Kidney (tissue), 14 donors: ENCODE data around the gene NAPB. TPM values are rescaled to one million over a fixed set of nuclear protein-coding genes. Genes with fewer than 3 reads are reported as not detected.

Source experiments
- DNase-seq, 5 donors: peaks; one replicate each; pipeline ENCODE4 v3.0.0-alpha.2; 2013 to 2020
- FAIRE-seq: peaks from 2 replicates; lab custom pipeline; 2012; peaks lifted over from hg19 to GRCh38; lab: Jason Lieb, UNC
- H3K27ac ChIP-seq, 2 donors: one replicate each; pipeline ENCODE4 v1.7.0; 2013; ENCODE audit warnings: low read depth in 2 of 2, low read length in 2 of 2, inconsistent platforms in 1 of 2
- H3K27me3 ChIP-seq: one replicate; pipeline ENCODE4 v1.7.1; 2013; ENCODE audit warnings: low read length, inconsistent platforms; ENCODE audit not compliant: control insufficient read depth, insufficient read depth
- H3K36me3 ChIP-seq, 3 donors: one replicate each; pipeline versions ENCODE4 v1.7.0 to v1.7.1; 2013; ENCODE audit warnings: low read length in 3 of 3, control low read depth in 1 of 3, inconsistent platforms in 1 of 3; ENCODE audit not compliant: insufficient read depth in 3 of 3, control insufficient read depth in 2 of 3
- H3K4me1 ChIP-seq, 3 donors: one replicate each; pipeline versions ENCODE4 v1.7.0 to v1.7.1; 2013; ENCODE audit warnings: low read length in 3 of 3, inconsistent platforms in 1 of 3, low read depth in 1 of 3; ENCODE audit not compliant: control insufficient read depth in 2 of 3, insufficient read depth in 2 of 3
- H3K4me3 ChIP-seq, 3 donors: one replicate each; pipeline versions ENCODE4 v1.7.0 to v1.8.1; 2013; ENCODE audit warnings: low read length in 3 of 3, control low read depth in 1 of 3, inconsistent platforms in 1 of 3
- H3K9ac ChIP-seq, 3 donors: one replicate each; pipeline versions ENCODE4 v1.7.0 to v1.7.1; 2013; ENCODE audit warnings: low read length in 3 of 3, control low read depth in 1 of 3, inconsistent platforms in 1 of 3
- H3K9me3 ChIP-seq, 3 donors: one replicate each; pipeline versions ENCODE4 v1.7.0 to v1.7.1; 2013; ENCODE audit warnings: low read length in 3 of 3, control low read depth in 1 of 3, inconsistent platforms in 1 of 3; ENCODE audit not compliant: control insufficient read depth in 2 of 3, insufficient read depth in 1 of 3
- intact Hi-C: fragments of 100-400 bp; cut with DNase I; formaldehyde crosslinking; loops from one replicate; pipeline ENCODE4 v1.11.1; 2022
- polyA plus RNA-seq: library from polyadenylated mRNA; stranded (reverse); fragments of 350-450 nt; fragmentation: Illumina TruSeq; extraction: RNeasy Lipid Tissue Mini Kit (QIAGEN cat#74804); gene quantifications from one replicate; pipeline ENCODE4 v1.2.3, GENCODE V29; 2014; ENCODE audit warnings: low read depth, low replicate concordance; ENCODE audit not compliant: insufficient read depth
- total RNA-seq: library from RNA; stranded (reverse); fragmentation: NEBNext Ultra II Directional; extraction: Animal tissue kit (Norgen Biotek cat#: 25700); gene quantifications from one replicate; pipeline ENCODE4 v1.2.1, GENCODE V29; 2021
- TF ChIP-seq, protein P1 (sequence below): IDR thresholded peaks from 3 replicates; pipeline ENCODE4 v1.5.1; 2012; ENCODE audit warnings: mild to moderate bottlenecking, moderate library complexity, borderline replicate concordance; ENCODE audit not compliant: insufficient read depth; ENCODE audit errors: extremely low read depth
- donor health status: control.
- donor health status: control.
- donor health status: control.
- donor health status: control.
- donor health status: control.
- donor health status: DM: yes; HTN: yes; CAD: no.
- donor health status: Normal renal cell carcinoma (clear cell type).

Gene NAPB
- total and polyA plus RNA-seq, 2 donors from 2014 or later = 5.3 to 9.6 TPM

- Histone ChIP-seq H3K9ac (no peak overlapping the region), H3K27me3 (no peaks in the 10 kb centered on the region), H3K27ac (no peak overlapping the region), H3K9me3 (no peaks in the 10 kb centered on the region), H3K4me1 (peaks cover 0 to 27% (median 7%) of the 10 kb centered on the region in 3 donors), H3K4me3 (no peak overlapping the region), H3K36me3 (peaks cover 11 to 54% (median 28%) of the 10 kb centered on the region in 3 donors)
- TF ChIP-seq, protein P1, sequence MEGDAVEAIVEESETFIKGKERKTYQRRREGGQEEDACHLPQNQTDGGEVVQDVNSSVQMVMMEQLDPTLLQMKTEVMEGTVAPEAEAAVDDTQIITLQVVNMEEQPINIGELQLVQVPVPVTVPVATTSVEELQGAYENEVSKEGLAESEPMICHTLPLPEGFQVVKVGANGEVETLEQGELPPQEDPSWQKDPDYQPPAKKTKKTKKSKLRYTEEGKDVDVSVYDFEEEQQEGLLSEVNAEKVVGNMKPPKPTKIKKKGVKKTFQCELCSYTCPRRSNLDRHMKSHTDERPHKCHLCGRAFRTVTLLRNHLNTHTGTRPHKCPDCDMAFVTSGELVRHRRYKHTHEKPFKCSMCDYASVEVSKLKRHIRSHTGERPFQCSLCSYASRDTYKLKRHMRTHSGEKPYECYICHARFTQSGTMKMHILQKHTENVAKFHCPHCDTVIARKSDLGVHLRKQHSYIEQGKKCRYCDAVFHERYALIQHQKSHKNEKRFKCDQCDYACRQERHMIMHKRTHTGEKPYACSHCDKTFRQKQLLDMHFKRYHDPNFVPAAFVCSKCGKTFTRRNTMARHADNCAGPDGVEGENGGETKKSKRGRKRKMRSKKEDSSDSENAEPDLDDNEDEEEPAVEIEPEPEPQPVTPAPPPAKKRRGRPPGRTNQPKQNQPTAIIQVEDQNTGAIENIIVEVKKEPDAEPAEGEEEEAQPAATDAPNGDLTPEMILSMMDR = no peak
- no peak for FAIRE-seq
- intact Hi-C loops = no loop called here
- DNase-seq = no peak
Observed at GRCh38 chr20:23370873-23371272, 50.4 kb downstream of the NAPB start.

DNA sequence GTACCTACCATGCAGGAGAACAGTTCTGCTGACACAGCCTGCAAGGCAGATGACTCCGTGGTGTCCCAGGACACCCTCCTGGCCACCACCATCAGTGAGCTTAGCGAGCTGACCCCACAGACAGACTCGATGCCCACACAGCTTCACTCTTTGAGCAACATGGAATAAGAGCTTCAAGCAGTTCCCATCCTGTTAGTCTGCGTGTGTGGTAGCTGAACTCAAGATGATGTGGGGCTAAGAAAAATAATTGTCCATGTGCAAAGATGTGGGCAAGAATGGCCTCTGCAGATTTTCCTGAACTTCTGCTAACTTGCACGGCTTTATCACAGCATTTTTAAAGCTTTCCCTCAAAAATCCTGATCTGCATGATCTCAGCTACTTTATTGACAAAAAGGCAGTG is 51.0 kb downstream of the NAPB start:
- TF ChIP-seq, protein P1 = no peak
- Histone ChIP-seq H3K27ac (no peak overlapping the region), H3K4me3 (no peak overlapping the region), H3K36me3 (peaks cover 11 to 51% (median 27%) of the 10 kb centered on the region in 3 donors), H3K9me3 (no peaks in the 10 kb centered on the region), H3K4me1 (peaks cover 0 to 27% (median 13%) of the 10 kb centered on the region in 3 donors), H3K9ac (no peak overlapping the region), H3K27me3 (no peaks in the 10 kb centered on the region)
- intact Hi-C loops = no loop called here
- no peak for DNase-seq
- no peak for FAIRE-seq

GRCh38 chr20:23369072-23369823 is 52.0 kb downstream of the NAPB start:
- peaks cover 0 to 21% (median 11%) of the 10 kb centered on the region in 3 donors for H3K4me1 ChIP-seq
- H3K27ac ChIP-seq = no peak overlapping the region
- intact Hi-C loops = no loop called here
- no peaks in the 10 kb centered on the region for H3K9me3 ChIP-seq
- FAIRE-seq (no peak), DNase-seq (no peak)
- TF ChIP-seq, protein P1 = no peak
- no peak overlapping the region for H3K4me3 ChIP-seq
- no peaks in the 10 kb centered on the region for H3K27me3 ChIP-seq
- peaks cover 13 to 49% (median 29%) of the 10 kb centered on the region in 3 donors for H3K36me3 ChIP-seq
- H3K9ac ChIP-seq = no peak overlapping the region
